BE2C (cell line): ENCODE results near the gene EGFL8.

Experiments
- DNase-seq: peaks from one replicate; pipeline ENCODE4 v3.0.0-alpha.2; 2020
- H3K27me3 ChIP-seq: fragments of 250-450 bp; sonication (Bioruptor Pico); 2 replicates; pipeline ENCODE4 v1.5.1; 2020; ENCODE audit warnings: mild to moderate bottlenecking
- H3K36me3 ChIP-seq: fragments of 250-450 bp; sonication (Bioruptor Pico); 2 replicates; pipeline ENCODE4 v1.5.1; 2020; ENCODE audit warnings: mild to moderate bottlenecking
- H3K4me1 ChIP-seq: fragments of 250-450 bp; sonication (Bioruptor Pico); 2 replicates; pipeline ENCODE4 v1.5.1; 2020
- H3K4me3 ChIP-seq: 2 replicates; pipeline ENCODE4 v1.5.1; 2011; ENCODE audit warnings: low read depth, low read length
- H3K9me3 ChIP-seq: fragments of 250-450 bp; sonication (Bioruptor Pico); 2 replicates; pipeline ENCODE4 v1.5.1; 2020
- TF ChIP-seq, protein P1 (sequence below): IDR thresholded peaks from 2 replicates; pipeline ENCODE4 v1.5.1; 2012; ENCODE audit warnings: mild to moderate bottlenecking, low read depth, low read length

EGFL8 gene

GRCh38 chr6:32216285-32216684, 51.9 kb downstream of the EGFL8 start:
- H3K9me3 ChIP-seq, result no peaks in the 10 kb centered on the region
- H3K4me3 ChIP-seq, result no peak overlapping the region
- no peak for DNase-seq

GRCh38 chr6:32216998-32217397, 52.6 kb downstream of the EGFL8 start:
- H3K4me1 ChIP-seq, result no peaks in the 10 kb centered on the region
- no peak overlapping the region for H3K4me3 ChIP-seq
- no peaks in the 10 kb centered on the region for H3K36me3 ChIP-seq
- TF ChIP-seq, protein P1, sequence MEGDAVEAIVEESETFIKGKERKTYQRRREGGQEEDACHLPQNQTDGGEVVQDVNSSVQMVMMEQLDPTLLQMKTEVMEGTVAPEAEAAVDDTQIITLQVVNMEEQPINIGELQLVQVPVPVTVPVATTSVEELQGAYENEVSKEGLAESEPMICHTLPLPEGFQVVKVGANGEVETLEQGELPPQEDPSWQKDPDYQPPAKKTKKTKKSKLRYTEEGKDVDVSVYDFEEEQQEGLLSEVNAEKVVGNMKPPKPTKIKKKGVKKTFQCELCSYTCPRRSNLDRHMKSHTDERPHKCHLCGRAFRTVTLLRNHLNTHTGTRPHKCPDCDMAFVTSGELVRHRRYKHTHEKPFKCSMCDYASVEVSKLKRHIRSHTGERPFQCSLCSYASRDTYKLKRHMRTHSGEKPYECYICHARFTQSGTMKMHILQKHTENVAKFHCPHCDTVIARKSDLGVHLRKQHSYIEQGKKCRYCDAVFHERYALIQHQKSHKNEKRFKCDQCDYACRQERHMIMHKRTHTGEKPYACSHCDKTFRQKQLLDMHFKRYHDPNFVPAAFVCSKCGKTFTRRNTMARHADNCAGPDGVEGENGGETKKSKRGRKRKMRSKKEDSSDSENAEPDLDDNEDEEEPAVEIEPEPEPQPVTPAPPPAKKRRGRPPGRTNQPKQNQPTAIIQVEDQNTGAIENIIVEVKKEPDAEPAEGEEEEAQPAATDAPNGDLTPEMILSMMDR, result no peak
- no peak for DNase-seq
- H3K9me3 ChIP-seq, result no peaks in the 10 kb centered on the region
- H3K27me3 ChIP-seq, result peaks cover 22% of the 10 kb centered on the region

More at GRCh38 chr6:32216285-32216684, 51.9 kb downstream of the EGFL8 start:
- peaks cover 15% of the 10 kb centered on the region for H3K27me3 ChIP-seq
- TF ChIP-seq, protein P1, result no peak
- H3K36me3 ChIP-seq, result no peaks in the 10 kb centered on the region
- H3K4me1 ChIP-seq, result no peaks in the 10 kb centered on the region
